ENCODE results near the gene RNPEPL1.

Gene RNPEPL1

GRCh38 chr2:240578488-240578887, 10.2 kb downstream of the RNPEPL1 start:
- DNase-seq, result no peak

- DNase-seq, result no peak
Observed at GRCh38 chr2:240579071-240579762, 10.9 kb downstream of the RNPEPL1 start.

GRCh38 chr2:240579771-240580614, 11.7 kb downstream of the RNPEPL1 start:
- no peak for DNase-seq

- DNase-seq, result no peak
Observed at GRCh38 chr2:240581811-240582210, 13.5 kb downstream of the RNPEPL1 start.

GRCh38 chr2:240582781-240583180, 14.5 kb downstream of the RNPEPL1 start:
- no peak for DNase-seq

- no peak for DNase-seq
Observed at GRCh38 chr2:240583774-240584173, 15.5 kb downstream of the RNPEPL1 start.

GRCh38 chr2:240584486-240585031, 16.3 kb downstream of the RNPEPL1 start:
- DNase-seq, result peak; percentile 24 to 41

GRCh38 chr2:240585101-240585500, 16.8 kb downstream of the RNPEPL1 start:
- no peak for DNase-seq

GRCh38 chr2:240585681-240586197, 17.5 kb downstream of the RNPEPL1 start:
- no peak for DNase-seq

- peak; percentile 95 to 97 for DNase-seq
Observed at GRCh38 chr2:240586198-240586918, 18.1 kb downstream of the RNPEPL1 start, which contains the start of gene CAPN10. CAPN10 (plus strand) TSS chr2:240586734; CDS start chr2:240586912, 178 bp downstream.

GRCh38 chr2:240586919-240587800, 18.9 kb downstream of the RNPEPL1 start:
- peak; percentile 33 to 75 for DNase-seq

- DNase-seq, result no peak
Observed at GRCh38 chr2:240588006-240588655, 19.8 kb downstream of the RNPEPL1 start.

- DNase-seq, result no peak
Observed at GRCh38 chr2:240588669-240589068, 20.4 kb downstream of the RNPEPL1 start.

- no peak for DNase-seq
Observed at GRCh38 chr2:240589375-240589774, 21.1 kb downstream of the RNPEPL1 start.

GRCh38 chr2:240589850-240590525, 21.7 kb downstream of the RNPEPL1 start:
- no peak for DNase-seq

- DNase-seq, result no peak
Observed at GRCh38 chr2:240590681-240591111, 22.4 kb downstream of the RNPEPL1 start.

- no peak for DNase-seq
Observed at GRCh38 chr2:240591226-240591625, 22.9 kb downstream of the RNPEPL1 start.

GRCh38 chr2:240591784-240592183, 23.5 kb downstream of the RNPEPL1 start:
- no peak for DNase-seq

- DNase-seq, result no peak
Observed at GRCh38 chr2:240593026-240593702, 24.9 kb downstream of the RNPEPL1 start.

All from NCI-H2081 (cell line).